GM18499 (cell line): ENCODE data around the gene FDCSP.
"Not testable (repeated sequence)": the region's sequence is repeated elsewhere in the genome, so short reads cannot be mapped to it uniquely, and the experiment has no call there.

Source experiments
- ATAC-seq: cut with Tn5 transposase; IDR thresholded peaks from one replicate; pipeline ENCODE4 v1.9.1; 2021; ENCODE audit warnings: moderate number of reproducible peaks; ENCODE audit not compliant: insufficient read depth, unreplicated experiment

The FDCSP gene

GRCh38 chr4:70225824-70226223, at the start of gene FDCSP:
Gene FDCSP, plus strand, starts transcription at chr4:70226124. Its CDS starts 5,071 bp downstream, at chr4:70231195.
- no peak for ATAC-seq

GRCh38 chr4:70177090-70177489, 48.8 kb upstream of the FDCSP start:
- ATAC-seq, result no peak

GRCh38 chr4:70178075-70178660, 47.8 kb upstream of the FDCSP start:
- no peak for ATAC-seq

GRCh38 chr4:70179811-70180210, 46.1 kb upstream of the FDCSP start:
- no peak for ATAC-seq

GRCh38 chr4:70181864-70182263, 44.1 kb upstream of the FDCSP start:
- ATAC-seq, result no peak

GRCh38 chr4:70182517-70183167, 43.3 kb upstream of the FDCSP start:
- ATAC-seq, result no peak

- ATAC-seq, result peak; percentile 75
Observed at GRCh38 chr4:70183168-70183939, 42.6 kb upstream of the FDCSP start.

- ATAC-seq, result peak; percentile 2
Observed at GRCh38 chr4:70183940-70184246, 42.0 kb upstream of the FDCSP start.

- ATAC-seq, result no peak
Observed at GRCh38 chr4:70187216-70187615, 38.7 kb upstream of the FDCSP start.

GRCh38 chr4:70190579-70190978, 35.3 kb upstream of the FDCSP start:
- ATAC-seq, result no peak

- no peak for ATAC-seq
Observed at GRCh38 chr4:70191647-70192046, 34.3 kb upstream of the FDCSP start.

- no peak for ATAC-seq
Observed at GRCh38 chr4:70192895-70193294, 33.0 kb upstream of the FDCSP start.

- no peak for ATAC-seq
Observed at GRCh38 chr4:70195425-70195824, 30.5 kb upstream of the FDCSP start, which contains the start of gene ODAM. Gene ODAM, plus strand, starts transcription at chr4:70195725. Its CDS starts 819 bp downstream, at chr4:70196544.

- ATAC-seq, result no peak
Observed at GRCh38 chr4:70196857-70197256, 29.1 kb upstream of the FDCSP start.

GRCh38 chr4:70197842-70198241, 28.1 kb upstream of the FDCSP start:
- ATAC-seq, result no peak

GRCh38 chr4:70203601-70204000, 22.3 kb upstream of the FDCSP start:
- no peak for ATAC-seq

GRCh38 chr4:70212752-70213151, 13.2 kb upstream of the FDCSP start:
- not testable (repeated sequence) for ATAC-seq

- not testable (repeated sequence) for ATAC-seq
Observed at GRCh38 chr4:70216109-70216508, 9.8 kb upstream of the FDCSP start.

- ATAC-seq, result not testable (repeated sequence)
Observed at GRCh38 chr4:70216550-70216949, 9.4 kb upstream of the FDCSP start.

GRCh38 chr4:70221389-70221788, 4.5 kb upstream of the FDCSP start:
- not testable (repeated sequence) for ATAC-seq

GRCh38 chr4:70221818-70222217, 4.1 kb upstream of the FDCSP start:
- ATAC-seq, result not testable (repeated sequence)
